Osteoblast (primary cell): Measurements from ENCODE around the gene CELF4. TPM values are rescaled to one million over a fixed set of nuclear protein-coding genes. Genes with fewer than 3 reads are reported as not detected.
A peak's percentile ranks its signal among the peaks of the same experiment; 100 is the strongest.

Experiments used
- DNase-seq: peaks from one replicate; pipeline ENCODE4 v3.0.0; 2011; ENCODE audit warnings: low spot score, mixed read lengths; ENCODE audit not compliant: insufficient read length; ENCODE audit errors: missing footprints
- H2AFZ ChIP-seq: 2 replicates; pipeline ENCODE4 v1.6.0; 2011; ENCODE audit warnings: mild to moderate bottlenecking, low read length
- H3K27ac ChIP-seq: 2 replicates; pipeline ENCODE4 v1.5.1; 2011; ENCODE audit warnings: mild to moderate bottlenecking, low read depth, low read length, moderate library complexity
- H3K27me3 ChIP-seq: 2 replicates; pipeline ENCODE4 v1.6.0; 2012; ENCODE audit warnings: mild to moderate bottlenecking, control low read depth, inconsistent platforms, low read length, moderate library complexity; ENCODE audit not compliant: insufficient read depth
- H3K36me3 ChIP-seq: 2 replicates; pipeline ENCODE4 v1.5.1; 2011; ENCODE audit warnings: mild to moderate bottlenecking, low read length, control low read depth, moderate library complexity; ENCODE audit not compliant: insufficient read depth
- H3K4me1 ChIP-seq: 2 replicates; pipeline ENCODE4 v1.5.1; 2011; ENCODE audit warnings: mild to moderate bottlenecking, low read length, control low read depth, moderate library complexity; ENCODE audit not compliant: insufficient read depth
- H3K4me2 ChIP-seq: 2 replicates; pipeline ENCODE4 v1.6.0; 2011; ENCODE audit warnings: mild to moderate bottlenecking, low read length; ENCODE audit not compliant: insufficient read depth
- H3K4me3 ChIP-seq: fragments of 200-600 bp; sonication (generic); 3 replicates; pipeline ENCODE4 v1.5.1; 2012; ENCODE audit warnings: mild to moderate bottlenecking, low read length, inconsistent platforms; ENCODE audit not compliant: insufficient read depth
- H3K79me2 ChIP-seq: 2 replicates; pipeline ENCODE4 v1.6.0; 2012; ENCODE audit warnings: mild to moderate bottlenecking, low read length, control low read depth, inconsistent platforms; ENCODE audit not compliant: insufficient read depth
- H3K9me3 ChIP-seq: 2 replicates; pipeline ENCODE4 v1.5.1; 2011; ENCODE audit warnings: low read depth, low read length, control low read depth
- H4K20me1 ChIP-seq: 2 replicates; pipeline ENCODE4 v1.6.0; 2012; ENCODE audit warnings: mild to moderate bottlenecking, low read length, control low read depth; ENCODE audit not compliant: insufficient read depth
- CTCF ChIP-seq: IDR thresholded peaks from 2 replicates; pipeline ENCODE4 v1.5.1; 2011; ENCODE audit warnings: mild to moderate bottlenecking, low read depth, low read length, moderate library complexity; ENCODE audit errors: extremely low read depth
- total RNA-seq: library from RNA; depleted of rRNA; stranded (reverse); fragments of >200 nt; gene quantifications from 2 replicates; pipeline ENCODE4 v1.2.3, GENCODE V29; 2012

Gene CELF4
- total RNA-seq, 1 donor: not detected

- no peak for TF ChIP-seq CTCF
- Histone ChIP-seq H3K27me3 (peaks cover 44% of the 10 kb centered on the region), H3K4me2 (no peak overlapping the region), H3K36me3 (no peaks in the 10 kb centered on the region), H3K4me1 (no peaks in the 10 kb centered on the region), H3K27ac (no peak overlapping the region), H3K79me2 (no peaks in the 10 kb centered on the region), H4K20me1 (no peaks in the 10 kb centered on the region), H3K4me3 (no peak overlapping the region), H2AFZ (no peak overlapping the region), H3K9me3 (no peaks in the 10 kb centered on the region)
- peak; percentile 87 for DNase-seq
These were observed 312.0 kb downstream of the CELF4 start for GRCh38 chr18:37253394-37254235.

- H3K27me3 ChIP-seq: peaks cover 40% of the 10 kb centered on the region
- no peaks in the 10 kb centered on the region for H3K9me3 ChIP-seq
- no peak overlapping the region for H3K4me3 ChIP-seq
- H3K36me3 ChIP-seq: no peaks in the 10 kb centered on the region
- TF ChIP-seq CTCF: no peak
- no peaks in the 10 kb centered on the region for H4K20me1 ChIP-seq
- peak; percentile 85 for DNase-seq
- no peak overlapping the region for H3K27ac ChIP-seq
- H3K4me2 ChIP-seq: no peak overlapping the region
- H3K4me1 ChIP-seq: no peaks in the 10 kb centered on the region
- no peak overlapping the region for H2AFZ ChIP-seq
- no peaks in the 10 kb centered on the region for H3K79me2 ChIP-seq
These were observed 312.7 kb downstream of the CELF4 start for GRCh38 chr18:37252854-37253393.

DNA sequence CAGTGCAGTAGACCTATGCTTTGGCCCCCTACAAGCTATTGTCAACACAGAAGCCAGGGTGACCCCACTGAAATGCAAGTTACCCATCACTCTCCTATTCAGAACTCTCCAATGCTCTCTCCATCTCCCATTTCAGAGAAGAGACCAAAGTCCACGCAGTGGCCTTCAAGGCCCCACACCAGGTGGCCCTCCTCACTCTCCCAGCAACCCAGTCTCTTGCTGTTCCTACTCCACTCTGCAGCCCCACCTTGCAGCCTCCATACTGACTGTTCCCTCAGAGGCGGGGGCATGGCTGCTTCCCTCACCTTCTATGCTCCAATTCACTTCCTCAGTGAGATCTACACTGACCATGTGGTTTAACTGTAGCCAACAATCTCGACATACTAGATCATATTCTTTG is 313.3 kb downstream of the CELF4 start:
- Histone ChIP-seq H3K27ac (no peak overlapping the region), H4K20me1 (no peaks in the 10 kb centered on the region), H3K27me3 (peaks cover 34% of the 10 kb centered on the region), H3K4me2 (no peak overlapping the region), H3K9me3 (no peaks in the 10 kb centered on the region), H3K79me2 (no peaks in the 10 kb centered on the region), H3K4me3 (no peak overlapping the region), H2AFZ (no peak overlapping the region), H3K4me1 (no peaks in the 10 kb centered on the region), H3K36me3 (no peaks in the 10 kb centered on the region)
- peak; percentile 64 for DNase-seq
- TF ChIP-seq CTCF: no peak

DNA sequence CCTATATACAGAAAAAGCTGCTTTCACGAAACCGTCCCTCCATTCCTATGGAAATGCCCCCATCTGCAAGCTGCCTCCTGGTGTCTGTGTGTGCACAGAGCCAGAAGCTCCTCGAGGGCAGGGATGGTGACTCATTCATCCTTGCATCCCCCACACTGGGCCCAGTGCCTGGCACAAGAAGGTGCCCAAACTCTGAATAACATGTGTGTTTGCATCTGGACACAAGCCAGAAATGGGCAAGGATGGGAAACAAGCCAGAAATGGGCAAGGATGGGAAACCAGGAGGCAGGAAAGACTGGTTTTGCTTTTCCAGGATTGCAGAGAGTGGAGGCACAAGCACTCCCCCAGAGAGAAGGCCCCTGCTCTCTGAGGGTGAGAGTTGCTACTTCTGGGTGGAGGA is 313.9 kb downstream of the CELF4 start:
- Histone ChIP-seq H3K79me2 (no peaks in the 10 kb centered on the region), H3K4me2 (no peak overlapping the region), H3K9me3 (no peaks in the 10 kb centered on the region), H3K4me3 (no peak overlapping the region), H3K27ac (no peak overlapping the region), H3K27me3 (peaks cover 33% of the 10 kb centered on the region), H3K36me3 (no peaks in the 10 kb centered on the region), H2AFZ (no peak overlapping the region), H3K4me1 (no peaks in the 10 kb centered on the region), H4K20me1 (no peaks in the 10 kb centered on the region)
- TF ChIP-seq CTCF: no peak
- DNase-seq: peak; percentile 49
